HL-60 (cell line): ENCODE results near the gene AXIN1.

Experiments
- DNase-seq, 2 experiments: peaks; one replicate each; pipeline ENCODE4 v3.0.0-alpha.2; 2010 to 2020; ENCODE audit warnings: low read depth in 1 of 2, low spot score in 1 of 2
- H3K27ac ChIP-seq: fragments of 250-450 bp; sonication (Bioruptor Pico); replicated peaks from 2 replicates; pipeline ENCODE4 v1.5.1; 2020; ENCODE audit warnings: mild to moderate bottlenecking, moderate library complexity
- H3K27me3 ChIP-seq: fragments of 250-450 bp; sonication (Bioruptor Pico); 2 replicates; pipeline ENCODE4 v1.5.1; 2021; ENCODE audit warnings: mild to moderate bottlenecking, moderate library complexity; ENCODE audit not compliant: insufficient read depth, poor library complexity, severe bottlenecking
- H3K4me3 ChIP-seq: replicated peaks from 2 replicates; pipeline ENCODE4 v1.5.1; 2011; ENCODE audit warnings: mild to moderate bottlenecking, control low read depth, low read length; ENCODE audit not compliant: insufficient read depth
- GABPA ChIP-seq: IDR thresholded peaks from 2 replicates; pipeline ENCODE4 v1.6.1; 2012; ENCODE audit warnings: low read depth
- POLR2AphosphoS5 ChIP-seq: IDR thresholded peaks from 2 replicates; pipeline ENCODE4 v1.6.1; 2012; ENCODE audit warnings: low read depth
- SPI1 ChIP-seq: IDR thresholded peaks from 2 replicates; pipeline ENCODE4 v1.6.1; 2012; ENCODE audit warnings: low read depth, mild to moderate bottlenecking, borderline replicate concordance
- TF ChIP-seq, protein P1 (sequence below): IDR thresholded peaks from 2 replicates; pipeline ENCODE4 v1.6.1; 2012; ENCODE audit warnings: low read depth; ENCODE audit not compliant: insufficient replicate concordance
- TF ChIP-seq, protein P2 (sequence below): IDR thresholded peaks from one replicate; pipeline ENCODE4 v1.5.1; 2011; ENCODE audit warnings: low read length, control low read depth, inconsistent platforms; ENCODE audit not compliant: insufficient read depth

Gene AXIN1

DNA sequence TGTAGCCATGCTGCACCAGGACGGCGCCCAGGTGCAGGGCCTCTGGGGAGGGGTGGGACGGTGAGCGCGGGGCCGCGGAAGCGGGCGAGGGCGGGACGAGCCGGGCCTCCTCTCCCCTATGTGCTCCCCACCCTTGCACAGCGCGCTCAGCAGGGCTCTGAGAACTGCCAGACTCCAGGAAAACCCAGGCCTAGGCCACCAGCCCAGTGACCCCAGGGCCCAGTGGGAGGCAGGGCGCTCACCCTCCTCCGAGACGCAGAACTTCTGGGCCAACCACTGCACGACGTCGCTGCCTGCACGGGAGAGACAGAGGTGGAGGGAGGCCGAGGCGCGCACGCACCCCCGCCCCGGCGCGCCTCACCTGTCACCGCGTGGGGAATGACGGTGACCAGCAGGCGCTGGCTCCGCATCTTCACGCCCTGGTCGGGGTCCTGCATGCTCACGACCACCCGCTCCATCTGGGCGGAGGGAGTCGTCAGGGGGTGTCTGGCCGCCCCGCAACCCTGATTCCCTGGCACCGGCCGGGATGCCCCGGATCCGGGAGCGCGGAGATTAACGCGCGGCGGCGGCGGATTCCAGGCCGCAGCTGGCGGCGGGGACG is 77.4 kb downstream of the AXIN1 start:
- Histone ChIP-seq H3K4me3 (peak overlapping the region; percentile 13; the same call in 1 of the 2 replicates), H3K27ac (no peak overlapping the region), H3K27me3 (peaks cover 26% of the 10 kb centered on the region)
- TF ChIP-seq, protein P1, sequence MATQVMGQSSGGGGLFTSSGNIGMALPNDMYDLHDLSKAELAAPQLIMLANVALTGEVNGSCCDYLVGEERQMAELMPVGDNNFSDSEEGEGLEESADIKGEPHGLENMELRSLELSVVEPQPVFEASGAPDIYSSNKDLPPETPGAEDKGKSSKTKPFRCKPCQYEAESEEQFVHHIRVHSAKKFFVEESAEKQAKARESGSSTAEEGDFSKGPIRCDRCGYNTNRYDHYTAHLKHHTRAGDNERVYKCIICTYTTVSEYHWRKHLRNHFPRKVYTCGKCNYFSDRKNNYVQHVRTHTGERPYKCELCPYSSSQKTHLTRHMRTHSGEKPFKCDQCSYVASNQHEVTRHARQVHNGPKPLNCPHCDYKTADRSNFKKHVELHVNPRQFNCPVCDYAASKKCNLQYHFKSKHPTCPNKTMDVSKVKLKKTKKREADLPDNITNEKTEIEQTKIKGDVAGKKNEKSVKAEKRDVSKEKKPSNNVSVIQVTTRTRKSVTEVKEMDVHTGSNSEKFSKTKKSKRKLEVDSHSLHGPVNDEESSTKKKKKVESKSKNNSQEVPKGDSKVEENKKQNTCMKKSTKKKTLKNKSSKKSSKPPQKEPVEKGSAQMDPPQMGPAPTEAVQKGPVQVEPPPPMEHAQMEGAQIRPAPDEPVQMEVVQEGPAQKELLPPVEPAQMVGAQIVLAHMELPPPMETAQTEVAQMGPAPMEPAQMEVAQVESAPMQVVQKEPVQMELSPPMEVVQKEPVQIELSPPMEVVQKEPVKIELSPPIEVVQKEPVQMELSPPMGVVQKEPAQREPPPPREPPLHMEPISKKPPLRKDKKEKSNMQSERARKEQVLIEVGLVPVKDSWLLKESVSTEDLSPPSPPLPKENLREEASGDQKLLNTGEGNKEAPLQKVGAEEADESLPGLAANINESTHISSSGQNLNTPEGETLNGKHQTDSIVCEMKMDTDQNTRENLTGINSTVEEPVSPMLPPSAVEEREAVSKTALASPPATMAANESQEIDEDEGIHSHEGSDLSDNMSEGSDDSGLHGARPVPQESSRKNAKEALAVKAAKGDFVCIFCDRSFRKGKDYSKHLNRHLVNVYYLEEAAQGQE: no peak
- TF ChIP-seq GABPA: no peak
- TF ChIP-seq, protein P2, sequence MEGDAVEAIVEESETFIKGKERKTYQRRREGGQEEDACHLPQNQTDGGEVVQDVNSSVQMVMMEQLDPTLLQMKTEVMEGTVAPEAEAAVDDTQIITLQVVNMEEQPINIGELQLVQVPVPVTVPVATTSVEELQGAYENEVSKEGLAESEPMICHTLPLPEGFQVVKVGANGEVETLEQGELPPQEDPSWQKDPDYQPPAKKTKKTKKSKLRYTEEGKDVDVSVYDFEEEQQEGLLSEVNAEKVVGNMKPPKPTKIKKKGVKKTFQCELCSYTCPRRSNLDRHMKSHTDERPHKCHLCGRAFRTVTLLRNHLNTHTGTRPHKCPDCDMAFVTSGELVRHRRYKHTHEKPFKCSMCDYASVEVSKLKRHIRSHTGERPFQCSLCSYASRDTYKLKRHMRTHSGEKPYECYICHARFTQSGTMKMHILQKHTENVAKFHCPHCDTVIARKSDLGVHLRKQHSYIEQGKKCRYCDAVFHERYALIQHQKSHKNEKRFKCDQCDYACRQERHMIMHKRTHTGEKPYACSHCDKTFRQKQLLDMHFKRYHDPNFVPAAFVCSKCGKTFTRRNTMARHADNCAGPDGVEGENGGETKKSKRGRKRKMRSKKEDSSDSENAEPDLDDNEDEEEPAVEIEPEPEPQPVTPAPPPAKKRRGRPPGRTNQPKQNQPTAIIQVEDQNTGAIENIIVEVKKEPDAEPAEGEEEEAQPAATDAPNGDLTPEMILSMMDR: no peak
- no peak for DNase-seq

DNA sequence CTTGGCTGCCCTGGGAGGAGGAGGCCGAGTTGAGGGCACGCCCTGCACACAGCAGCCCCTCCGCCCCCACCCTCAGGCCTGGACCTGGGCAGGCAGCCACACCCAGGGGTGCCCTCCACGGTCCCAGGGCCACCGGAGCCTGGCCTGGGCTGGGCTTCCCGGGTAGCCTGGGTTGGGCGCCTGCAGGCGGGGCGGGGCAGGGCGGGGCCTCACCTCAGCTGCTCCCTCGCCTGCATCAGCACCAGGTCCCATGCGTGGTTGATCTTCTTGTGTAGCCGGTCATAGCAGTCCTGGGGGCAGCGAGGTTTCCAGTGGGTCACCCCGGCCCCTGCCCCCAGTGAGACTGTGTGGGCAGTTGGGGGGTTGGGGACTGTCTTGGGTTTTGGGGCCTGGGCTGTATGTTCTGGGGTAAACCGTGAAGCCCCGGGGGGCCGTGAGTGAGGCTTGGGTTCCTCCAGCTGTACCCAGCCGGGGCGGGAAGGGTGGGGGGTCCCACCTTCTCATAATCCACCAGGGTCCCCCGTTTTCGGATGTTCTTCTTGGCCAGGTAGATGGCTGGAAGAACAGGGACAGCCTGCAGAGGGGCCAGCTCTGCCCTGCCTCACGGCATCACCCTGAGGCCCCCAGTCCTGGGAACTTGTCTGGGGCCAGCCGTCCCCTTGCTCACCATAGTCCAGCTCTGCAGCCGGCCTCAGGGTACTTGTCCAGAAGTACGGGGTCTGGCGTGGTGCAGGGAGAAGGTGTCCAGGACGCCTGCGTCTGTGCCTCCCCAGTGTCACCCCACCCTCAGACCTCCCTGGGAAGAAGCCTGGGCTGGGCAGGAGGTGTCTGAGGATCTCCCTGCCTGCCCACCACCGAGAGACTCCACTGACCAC is 78.7 kb downstream of the AXIN1 start:
- no peak for DNase-seq
- peaks cover 18% of the 10 kb centered on the region for H3K27me3 ChIP-seq
- H3K4me3 ChIP-seq: no peak overlapping the region
- H3K27ac ChIP-seq: no peak overlapping the region
- no peak for TF ChIP-seq SPI1
- TF ChIP-seq GABPA: no peak
- TF ChIP-seq, protein P1: no peak
- TF ChIP-seq, protein P2: no peak
- no peak for TF ChIP-seq POLR2AphosphoS5

DNA sequence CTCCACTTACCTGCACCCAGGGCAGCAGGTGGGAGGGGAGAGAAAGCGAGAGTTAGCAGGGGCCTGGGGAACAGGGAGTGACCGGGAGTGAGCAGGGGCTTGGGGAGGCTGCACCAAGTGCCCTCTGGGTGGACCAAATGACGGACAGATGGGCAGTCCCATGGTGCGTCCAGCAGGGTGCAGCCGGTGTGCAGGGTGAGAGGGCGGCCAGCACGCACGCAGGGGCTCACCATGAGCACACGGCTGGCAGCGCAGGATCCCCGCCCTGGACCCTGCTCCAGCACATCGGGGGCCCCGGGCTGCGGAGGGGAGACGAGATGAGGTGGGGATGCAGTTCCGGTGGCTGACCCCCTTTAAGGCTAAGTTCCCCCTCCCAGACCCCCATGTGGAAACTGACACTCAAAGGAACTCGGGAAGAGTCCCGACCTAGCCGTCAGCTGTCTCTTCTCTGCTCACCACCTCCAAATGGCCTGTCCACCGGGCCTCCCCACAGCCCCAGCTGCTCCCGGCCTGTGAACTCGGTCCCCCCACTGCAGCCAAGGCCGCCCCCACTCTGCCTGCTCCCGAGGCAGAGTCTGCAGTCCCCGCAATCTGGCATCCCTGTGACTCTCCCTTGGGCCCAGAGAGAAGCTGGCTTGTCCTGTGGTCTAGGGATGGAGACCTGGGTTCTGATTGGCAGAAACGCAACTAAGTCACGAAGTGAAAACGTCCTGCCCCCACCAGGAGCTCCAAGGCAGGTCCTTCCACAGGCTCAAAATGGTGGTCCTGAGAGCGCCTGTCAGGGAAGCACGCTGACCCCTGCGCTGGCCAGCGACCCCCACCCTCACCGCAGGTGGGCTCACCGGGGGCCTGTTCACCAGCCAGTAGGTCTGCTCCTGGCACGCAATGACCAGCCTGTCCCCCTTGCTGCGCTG is 79.6 kb downstream of the AXIN1 start:
- TF ChIP-seq SPI1 (no peak), GABPA (no peak)
- TF ChIP-seq, protein P2: no peak
- Histone ChIP-seq H3K27ac (no peak overlapping the region), H3K27me3 (peaks cover 21% of the 10 kb centered on the region), H3K4me3 (no peak overlapping the region)
- no peak for DNase-seq
